HL-60/S4 treated with retinoic acid at 250 ng/mL for 4 days and 3 days (cell line): ENCODE data around the gene AZI2.

Source experiments
- in situ Hi-C: fragments of 300-500 bp; cut with MboI; formaldehyde crosslinking; loops from 2 replicates; pipeline ENCODE4 v1.7.0; 2022; ENCODE audit warnings: low sequenced_read_pairs

AZI2 gene

GRCh38 chr3:28301688-28302087 is 46.9 kb downstream of the AZI2 start:
- in situ Hi-C loops, result no loop called here

- in situ Hi-C loops, result no loop called here
Measured at GRCh38 chr3:28300345-28300962, 48.2 kb downstream of the AZI2 start.

GRCh38 chr3:28299705-28300104 is 48.9 kb downstream of the AZI2 start:
- in situ Hi-C loops, result no loop called here

GRCh38 chr3:28295898-28296490 is 52.6 kb downstream of the AZI2 start:
- in situ Hi-C loops, result no loop called here

GRCh38 chr3:28294667-28295413 is 53.8 kb downstream of the AZI2 start:
- in situ Hi-C loops, result no loop called here

GRCh38 chr3:28292622-28293021 is 56.0 kb downstream of the AZI2 start:
- in situ Hi-C loops, result no loop called here

- in situ Hi-C loops, result no loop called here
Measured at GRCh38 chr3:28291577-28291976, 57.0 kb downstream of the AZI2 start.

GRCh38 chr3:28290863-28291300 is 57.7 kb downstream of the AZI2 start:
- in situ Hi-C loops, result no loop called here

- in situ Hi-C loops, result no loop called here
Measured at GRCh38 chr3:28287046-28287445, 61.6 kb downstream of the AZI2 start.

- in situ Hi-C loops, result no loop called here
Measured at GRCh38 chr3:28286595-28286994, 62.0 kb downstream of the AZI2 start.

- in situ Hi-C loops, result no loop called here
Measured at GRCh38 chr3:28280781-28281180, 67.8 kb downstream of the AZI2 start.

- in situ Hi-C loops, result no loop called here
Measured at GRCh38 chr3:28279770-28280169, 68.9 kb downstream of the AZI2 start.

GRCh38 chr3:28278918-28279317 is 69.7 kb downstream of the AZI2 start:
- in situ Hi-C loops, result no loop called here

GRCh38 chr3:28273837-28274236 is 74.8 kb downstream of the AZI2 start:
- in situ Hi-C loops, result no loop called here
